B cell (primary cell): ENCODE data around the gene KRTAP9-2. TPM values are rescaled to one million over a fixed set of nuclear protein-coding genes. Genes with fewer than 3 reads are reported as not detected.

Experiments
- ATAC-seq: fragments of 200-7000 bp; cut with Tn5 transposase; one replicate; pipeline ENCODE4 v1.10.0; 2021; ENCODE audit warnings: low read depth, mild to moderate bottlenecking, moderate number of reproducible peaks, moderate library complexity
- CTCF ChIA-PET: fragments of 350-600 bp; sonication (Branson Sonifier 250); formaldehyde crosslinking; loops from one replicate; lab custom pipeline; 2021; ENCODE audit warnings: antibody characterized with exemption, inconsistent platforms; lab: Charles Lee
- POLR2A ChIA-PET: fragments of 350-600 bp; sonication (Branson Sonifier 250); formaldehyde crosslinking; loops from one replicate; lab custom pipeline; 2021; ENCODE audit warnings: antibody characterized with exemption; lab: Charles Lee
- DNase-seq: peaks from one replicate; pipeline ENCODE4 v3.0.0; 2013
- H2AFZ ChIP-seq: 2 replicates; pipeline ENCODE4 v1.6.1; 2012; ENCODE audit warnings: mild to moderate bottlenecking, low read depth, low read length; ENCODE audit not compliant: insufficient read depth, poor library complexity, severe bottlenecking
- H3K27ac ChIP-seq, 2 donors: 1 replicate in 1 of 2; 2 replicates in 1 of 2; pipeline ENCODE4 v1.5.1; 2012 to 2013; ENCODE audit warnings: low read length in 2 of 2, mild to moderate bottlenecking in 2 of 2, moderate library complexity in 1 of 2
- H3K27me3 ChIP-seq, 4 experiments: fragments of 200-600 bp in 1 of 4; sonication (generic) in 1 of 4; replicated peaks in 1 of 4; 1 replicate in 2 of 4; 2 replicates in 2 of 4; pipeline versions ENCODE4 v1.6.1 to v1.7.0; 2013 to 2016; ENCODE audit warnings: low read length in 3 of 4, mild to moderate bottlenecking in 2 of 4, mixed read lengths in 1 of 4, moderate library complexity in 1 of 4; ENCODE audit not compliant: insufficient read depth in 4 of 4, control insufficient read depth in 3 of 4; ENCODE audit errors: control extremely low read depth in 1 of 4
- H3K36me3 ChIP-seq, 2 experiments: replicated peaks in 1 of 2; 1 replicate in 1 of 2; 2 replicates in 1 of 2; pipeline versions ENCODE4 v1.6.1 to v1.7.1; 2013; ENCODE audit warnings: low read length in 1 of 2; ENCODE audit not compliant: insufficient read depth in 2 of 2, control insufficient read depth in 1 of 2; ENCODE audit errors: control extremely low read depth in 1 of 2, extremely low read depth in 1 of 2
- H3K4me1 ChIP-seq, 2 donors: fragments of 200-600 bp in 1 of 2; sonication (generic) in 1 of 2; 1 replicate in 1 of 2; 2 replicates in 1 of 2; pipeline versions ENCODE4 v1.5.1 to v1.6.1; 2013 to 2017; ENCODE audit warnings: low read length in 2 of 2; ENCODE audit not compliant: control insufficient read depth in 2 of 2, insufficient read depth in 2 of 2
- H3K4me2 ChIP-seq: replicated peaks from 2 replicates; pipeline ENCODE3; 2012; ENCODE audit warnings: mild to moderate bottlenecking, low read depth, low read length; ENCODE audit not compliant: poor library complexity, severe bottlenecking
- H3K4me3 ChIP-seq, 5 experiments: fragments of 200-600 bp in 1 of 5; sonication (generic) in 1 of 5; 1 replicate in 3 of 5; 2 replicates in 2 of 5; pipeline versions ENCODE4 v1.5.1 to v1.7.0; 2011 to 2016; ENCODE audit warnings: low read length in 4 of 5, mild to moderate bottlenecking in 4 of 5, low read depth in 2 of 5, control low read depth in 1 of 5, moderate library complexity in 1 of 5; ENCODE audit not compliant: insufficient read depth in 1 of 5; ENCODE audit errors: control extremely low read depth in 1 of 5, extremely low read depth in 1 of 5
- H3K79me2 ChIP-seq: fragments of 200-600 bp; sonication (generic); one replicate; pipeline ENCODE4 v1.6.0; 2016; ENCODE audit warnings: low read length; ENCODE audit not compliant: control insufficient read depth, insufficient read depth
- H3K9ac ChIP-seq: fragments of 200-600 bp; sonication (generic); 2 replicates; pipeline ENCODE4 v1.6.1; 2017; ENCODE audit warnings: mild to moderate bottlenecking, low read length, moderate library complexity
- H3K9me3 ChIP-seq, 3 donors: one replicate each; pipeline versions ENCODE4 v1.6.1 to v1.7.1; 2013; ENCODE audit warnings: low read length in 2 of 3; ENCODE audit not compliant: control insufficient read depth in 2 of 3, insufficient read depth in 1 of 3; ENCODE audit errors: control extremely low read depth in 1 of 3
- H4K20me1 ChIP-seq: 2 replicates; pipeline ENCODE4 v1.6.0; 2012; ENCODE audit warnings: mild to moderate bottlenecking, low read length; ENCODE audit not compliant: insufficient read depth, control insufficient read depth, poor library complexity, severe bottlenecking
- H3K27ac Mint-ChIP-seq: one replicate; pipeline ENCODE4 v1.8.0; 2021; ENCODE audit warnings: mixed read lengths
- H3K27me3 Mint-ChIP-seq: one replicate; pipeline ENCODE4 v1.8.0; 2021; ENCODE audit warnings: mixed read lengths
- H3K4me1 Mint-ChIP-seq: one replicate; pipeline ENCODE4 v1.8.0; 2021; ENCODE audit warnings: mixed read lengths
- H3K4me3 Mint-ChIP-seq: one replicate; pipeline ENCODE4 v1.8.0; 2021; ENCODE audit warnings: mixed read lengths
- H3K9me3 Mint-ChIP-seq: one replicate; pipeline ENCODE4 v1.8.0; 2022; ENCODE audit warnings: mixed read lengths; ENCODE audit not compliant: insufficient read depth
- CTCF ChIP-seq: fragments of 200-600 bp; IDR thresholded peaks from one replicate; pipeline ENCODE4 v1.8.0; 2022; ENCODE audit warnings: antibody characterized with exemption, mild to moderate bottlenecking
- EZH2 ChIP-seq: IDR thresholded peaks from 2 replicates; pipeline ENCODE4 v1.6.1; 2012; ENCODE audit warnings: borderline replicate concordance, low read depth, mild to moderate bottlenecking, moderate library complexity, low read length; ENCODE audit not compliant: insufficient read depth, poor library complexity, severe bottlenecking
- WGBS: methylation state at CpG from one replicate; pipeline ENCODE4 v1.1.5; 2013; ENCODE audit warnings: missing lambda C conversion rate; ENCODE audit not compliant: insufficient coverage; 5-methylcytosine and 5-hydroxymethylcytosine counted together
- intact Hi-C: fragments of 100-400 bp; cut with micrococcal nuclease; formaldehyde crosslinking; loops from one replicate; pipeline ENCODE4 v1.10.0; 2022
- polyA plus RNA-seq: library from polyadenylated mRNA; depleted of rRNA; stranded (reverse); fragments of >200 nt; gene quantifications from 2 replicates; pipeline ENCODE4 v1.2.3, GENCODE V29; 2012
- total RNA-seq, 2 donors: library from RNA; stranded (reverse); fragments of 120-200 nt in 1 of 2; gene quantifications; 1 replicate in 1 of 2; 2 replicates in 1 of 2; pipeline versions ENCODE4 v1.2.3 to v1.2.4, GENCODE V29; 2013 to 2022

KRTAP9-2 gene
- total and polyA plus RNA-seq, 2 donors (not counting 1 experiment from before 2014, with no cell fraction given), result not detected

- no peak for ATAC-seq
- Histone ChIP-seq H3K4me3 (no peak overlapping the region), H3K4me1 (peaks cover 39 to 41% of the 10 kb centered on the region in 2 donors), H3K79me2 (no peaks in the 10 kb centered on the region), H2AFZ (no peak overlapping the region), H3K36me3 (no peaks in the 10 kb centered on the region), H3K9me3 (no peaks in the 10 kb centered on the region), H3K27me3 (no peaks in the 10 kb centered on the region), H3K4me2 (no peak overlapping the region), H4K20me1 (no peaks in the 10 kb centered on the region), H3K9ac (no peak overlapping the region), H3K27ac (no peak overlapping the region)
- no peak overlapping the region for H3K27ac Mint-ChIP-seq
- ChIA-PET POLR2A (no interaction called here), CTCF (interaction anchor here (1.2 kb wide), 1 partner anchor 10 kb away, joined by 3 read pairs; no protein-coding TSS in a partner anchor)
- 100% methylated on average over 1 of the region's 1 CpG for WGBS
- peaks cover 42% of the 10 kb centered on the region for H3K4me1 Mint-ChIP-seq
- intact Hi-C loops, result loop anchor here (5.0 kb wide), 1 partner anchor 62 kb away; the partner anchor contains the start of gene KRTAP4-11
- TF ChIP-seq CTCF, result no peak
- TF ChIP-seq EZH2, result no peak
- peaks cover under 1% of the 10 kb centered on the region for H3K27me3 Mint-ChIP-seq
- no peak overlapping the region for H3K4me3 Mint-ChIP-seq
- no peak for DNase-seq
- H3K9me3 Mint-ChIP-seq, result no peaks in the 10 kb centered on the region
Observed at GRCh38 chr17:41178843-41179616, 47.4 kb upstream of the KRTAP9-2 start.

- Mint-ChIP-seq H3K9me3 (no peaks in the 10 kb centered on the region), H3K27ac (no peak within 1 kb of the TSS), H3K4me1 (no peaks in the 10 kb centered on the region), H3K4me3 (no peak within 1 kb of the TSS), H3K27me3 (peaks cover 28% of the 10 kb centered on the region)
- DNase-seq, result no peak
- Histone ChIP-seq H3K79me2 (no peaks in the 10 kb centered on the region), H3K4me1 (no peaks in the 10 kb centered on the region), H3K9me3 (no peaks in the 10 kb centered on the region), H3K36me3 (no peaks in the 10 kb centered on the region), H4K20me1 (no peaks in the 10 kb centered on the region), H3K4me2 (no peak within 1 kb of the TSS), H3K9ac (no peak within 1 kb of the TSS), H2AFZ (no peak within 1 kb of the TSS), H3K27me3 (no peaks in the 10 kb centered on the region), H3K27ac (no peak within 1 kb of the TSS), H3K4me3 (no peak within 1 kb of the TSS)
- ATAC-seq, result no peak
- TF ChIP-seq EZH2 (no peak), CTCF (no peak)
- WGBS, result 89% methylated on average over 8 of the region's 9 CpGs
- CTCF ChIA-PET, result no interaction called here
- intact Hi-C loops, result no loop called here
- POLR2A ChIA-PET, result no interaction called here
Observed at GRCh38 chr17:41184480-41184961, 41.9 kb upstream of the KRTAP9-2 start, which contains the start of gene KRTAP4-1. Gene KRTAP4-1 (minus strand): TSS chr17:41184911. CDS start chr17:41184854, 57 bp downstream.
